Activated T-cell treated with anti-CD3 and anti-CD28 coated beads, Interleukin-2, amount 50 U/mL, for 72 hours (primary cell): ENCODE data around the gene CFB. TPM values are rescaled to one million over a fixed set of nuclear protein-coding genes. Genes with fewer than 3 reads are reported as not detected.
A peak's percentile ranks its signal among the peaks of the same experiment; 100 is the strongest.

ENCODE experiments used
- ATAC-seq, 2 donors: fragments of 150-1000 bp; cut with Tn5 transposase; replicated peaks in 1 of 2; 2 replicates each; pipeline ENCODE4 v1.10.0; 2021; ENCODE audit warnings: moderate library complexity in 2 of 2, mild to moderate bottlenecking in 1 of 2
- DNase-seq, 2 donors: peaks; one replicate each; pipeline ENCODE4 v3.0.0; 2021 to 2022; ENCODE audit warnings: mixed read lengths in 1 of 2
- H3K27ac Mint-ChIP-seq: one replicate; pipeline ENCODE4 v1.8.0; 2022; ENCODE audit warnings: mild to moderate bottlenecking, moderate library complexity, mixed read lengths
- H3K27me3 Mint-ChIP-seq: one replicate; pipeline ENCODE4 v1.8.0; 2022; ENCODE audit warnings: low read depth, mixed read lengths
- H3K36me3 Mint-ChIP-seq, 2 donors: one replicate each; pipeline ENCODE4 v1.8.0; 2022; ENCODE audit warnings: mixed read lengths in 2 of 2, mild to moderate bottlenecking in 1 of 2; ENCODE audit not compliant: insufficient read depth in 2 of 2
- H3K4me1 Mint-ChIP-seq: one replicate; pipeline ENCODE4 v1.8.0; 2022; ENCODE audit warnings: low read depth, mixed read lengths
- H3K4me3 Mint-ChIP-seq, 2 donors: one replicate each; pipeline ENCODE4 v1.8.0; 2022; ENCODE audit warnings: mild to moderate bottlenecking in 2 of 2, mixed read lengths in 2 of 2, moderate library complexity in 2 of 2
- H3K9me3 Mint-ChIP-seq, 2 donors: one replicate each; pipeline ENCODE4 v1.8.0; 2022; ENCODE audit warnings: mixed read lengths in 2 of 2
- total RNA-seq, 2 donors: library from RNA; stranded (reverse); gene quantifications; one replicate each; pipeline ENCODE4 v1.2.3, GENCODE V29; 2022

Gene CFB
- total RNA-seq: 1 to 10 TPM; 1.1 to 3.5 TPM

- H3K4me1 Mint-ChIP-seq: peaks cover 14% of the 10 kb centered on the region
- H3K27ac Mint-ChIP-seq: no peak within 1 kb of the TSS
- no peak for DNase-seq
- H3K36me3 Mint-ChIP-seq: no peaks in the 10 kb centered on the region
- H3K4me3 Mint-ChIP-seq: no peak within 1 kb of the TSS
- peaks cover 27% of the 10 kb centered on the region for H3K27me3 Mint-ChIP-seq
- peak in 1 of 2 donors; percentile 18 for ATAC-seq
- H3K9me3 Mint-ChIP-seq: no peaks in the 10 kb centered on the region
Measured at GRCh38 chr6:31945507-31946369, at the start of gene CFB. TSS of gene CFB (plus strand) at chr6:31946095. CDS start at chr6:31946222, 127 bp downstream.

DNA sequence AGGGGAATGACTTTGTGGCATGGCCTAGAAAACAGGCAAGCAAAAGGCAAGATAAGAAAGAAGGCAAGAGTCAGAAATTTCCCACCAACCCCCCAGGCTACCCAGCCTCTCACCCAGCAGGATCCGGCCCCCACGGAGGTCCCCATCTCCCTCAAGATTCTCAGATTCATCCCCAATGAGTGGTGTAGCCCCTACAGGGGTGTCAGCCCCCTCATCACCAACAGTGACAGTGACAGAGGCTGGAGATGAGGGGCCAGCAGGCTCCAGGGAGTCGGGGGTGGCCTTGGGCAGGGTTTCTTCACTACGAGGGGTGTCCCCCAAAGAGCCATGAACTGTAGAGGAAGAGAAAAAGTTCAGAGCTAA lies 49.4 kb upstream of the CFB start:
- peak overlapping the region; percentile 82 for H3K27ac Mint-ChIP-seq
- peak overlapping the region; percentile 81 to 89 for H3K4me3 Mint-ChIP-seq
- DNase-seq (peak in 1 of 2 donors; percentile 22), ATAC-seq (no peak)
- no peaks in the 10 kb centered on the region for H3K27me3 Mint-ChIP-seq
- H3K36me3 Mint-ChIP-seq: peaks cover 0 to 20% of the 10 kb centered on the region in 2 donors
- H3K4me1 Mint-ChIP-seq: peaks cover 32% of the 10 kb centered on the region
- no peaks in the 10 kb centered on the region for H3K9me3 Mint-ChIP-seq

DNA sequence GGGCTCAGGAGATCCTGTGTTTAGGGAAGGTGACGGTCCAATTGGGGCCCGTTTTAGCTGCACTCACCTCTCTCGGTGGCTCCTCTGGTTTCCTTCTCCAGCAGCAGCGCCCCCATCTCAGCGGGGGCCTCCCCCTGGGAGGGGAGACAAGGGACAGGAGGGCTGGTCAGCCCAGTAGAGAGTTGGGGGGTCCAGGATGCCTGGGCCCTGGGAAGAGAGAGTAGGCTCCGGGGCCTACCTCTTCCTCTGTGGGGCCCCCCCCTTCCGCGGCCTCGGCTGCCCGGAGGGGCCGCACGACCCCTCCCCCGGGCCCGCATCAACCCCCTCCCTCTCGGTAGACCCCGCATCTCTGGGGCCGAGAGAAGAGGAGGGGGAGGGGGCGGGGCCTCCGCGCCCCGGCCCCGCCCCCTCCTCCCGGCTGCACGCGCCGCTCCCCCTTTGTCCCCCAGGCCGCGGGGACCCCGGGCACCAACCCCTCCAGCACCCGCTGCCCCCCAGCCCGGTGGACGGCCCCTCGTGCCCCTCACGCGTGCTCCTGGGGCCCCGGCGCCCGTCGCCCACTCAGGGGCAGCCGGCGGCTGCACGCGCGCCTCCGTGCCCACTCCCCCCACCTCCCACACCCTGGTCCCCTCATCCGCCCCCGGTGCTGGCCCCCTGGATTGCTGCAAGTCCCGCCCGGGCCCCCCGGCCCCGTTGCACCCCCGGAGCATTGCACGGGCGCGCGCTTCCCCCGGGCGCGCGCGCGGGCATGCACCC lies 48.9 kb upstream of the CFB start:
- H3K9me3 Mint-ChIP-seq: no peaks in the 10 kb centered on the region
- H3K36me3 Mint-ChIP-seq: peaks cover 0 to 15% of the 10 kb centered on the region in 2 donors
- H3K27me3 Mint-ChIP-seq: no peaks in the 10 kb centered on the region
- peaks cover 32% of the 10 kb centered on the region for H3K4me1 Mint-ChIP-seq
- peak; percentile 8 to 12 for ATAC-seq
- peak; percentile 10 to 19 for DNase-seq
- peak overlapping the region; percentile 81 to 97 for H3K4me3 Mint-ChIP-seq
- H3K27ac Mint-ChIP-seq: peak overlapping the region; percentile 82

DNA sequence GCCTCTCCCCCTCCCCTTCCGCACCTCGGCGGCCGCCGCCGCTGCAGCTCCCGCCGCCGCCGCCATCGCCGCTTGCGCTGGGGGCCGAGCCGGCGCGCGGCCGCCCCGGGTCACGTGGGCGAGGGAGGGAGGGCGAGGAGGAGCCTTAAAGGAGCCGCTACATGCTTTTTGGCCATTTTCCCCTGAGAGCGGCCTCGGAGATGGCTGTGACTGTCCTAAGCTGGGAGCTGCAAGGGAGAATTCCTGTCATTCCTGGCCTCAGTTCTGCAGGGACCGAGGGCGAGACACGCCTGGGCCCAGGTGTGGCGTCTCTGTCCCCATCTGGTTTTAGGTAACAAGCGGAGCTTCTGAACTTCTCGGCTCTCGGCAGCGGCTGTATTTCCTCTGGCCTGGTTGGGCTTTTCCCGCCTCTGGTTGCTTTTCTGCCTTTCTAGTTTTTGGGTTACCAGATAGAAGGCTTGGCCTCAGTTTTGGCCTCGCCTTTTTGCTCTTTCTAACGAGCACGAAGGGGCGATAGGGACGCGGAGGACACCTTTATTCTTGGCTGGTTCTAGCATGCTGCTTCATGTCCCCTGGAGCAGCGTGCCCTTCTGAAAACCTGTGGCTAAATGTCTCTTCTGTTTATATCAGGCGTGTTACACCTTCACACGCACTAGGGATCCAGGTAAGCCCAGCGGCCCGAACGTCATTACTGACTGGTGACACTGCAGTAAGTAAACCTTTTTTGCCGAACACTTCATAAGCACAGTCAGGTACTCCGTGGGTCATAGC lies 48.1 kb upstream of the CFB start, which contains the start of gene EHMT2:
TSS of gene EHMT2 (minus strand) at position 87 of the 771 bp plus-strand sequence. CDS start at position 66, 21 bp downstream.
- H3K4me1 Mint-ChIP-seq: peaks cover 39% of the 10 kb centered on the region
- H3K27ac Mint-ChIP-seq: peak within 1 kb of the TSS; percentile 97
- no peaks in the 10 kb centered on the region for H3K9me3 Mint-ChIP-seq
- H3K4me3 Mint-ChIP-seq: peak within 1 kb of the TSS; percentile 97 to 98
- H3K27me3 Mint-ChIP-seq: no peaks in the 10 kb centered on the region
- peaks cover 0 to 9% of the 10 kb centered on the region in 2 donors for H3K36me3 Mint-ChIP-seq
- ATAC-seq: peak; percentile 75 to 77
- peak; percentile 90 to 91 for DNase-seq

GRCh38 chr6:31898383-31899011 lies 47.4 kb upstream of the CFB start:
- H3K4me3 Mint-ChIP-seq: peak overlapping the region; percentile 97 to 98
- H3K9me3 Mint-ChIP-seq: no peaks in the 10 kb centered on the region
- H3K36me3 Mint-ChIP-seq: peaks cover 0 to 9% of the 10 kb centered on the region in 2 donors
- peak overlapping the region; percentile 97 for H3K27ac Mint-ChIP-seq
- ATAC-seq (peak; percentile 7 to 24), DNase-seq (peak in 1 of 2 donors; percentile 20)
- H3K4me1 Mint-ChIP-seq: peaks cover 43% of the 10 kb centered on the region
- no peaks in the 10 kb centered on the region for H3K27me3 Mint-ChIP-seq

DNA sequence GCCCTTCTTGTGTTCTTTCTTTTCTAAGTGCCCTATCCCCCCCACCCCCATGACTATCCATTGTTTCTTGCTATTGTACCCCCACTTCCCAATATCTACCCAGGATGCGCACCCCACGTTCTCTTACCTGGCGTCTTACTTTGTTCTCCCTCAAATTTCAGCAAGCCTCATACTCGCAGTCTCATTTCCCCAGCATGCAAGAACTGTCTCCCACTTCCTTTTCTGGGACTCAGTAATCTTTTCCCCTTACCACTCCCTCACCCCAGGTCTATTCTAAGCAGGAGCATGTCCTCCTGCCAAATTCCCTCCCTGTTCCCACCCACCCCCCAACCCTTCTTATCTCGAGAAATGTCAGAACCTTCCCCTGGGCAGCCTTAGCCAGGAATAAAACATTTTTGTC lies 46.7 kb upstream of the CFB start:
- no peak for DNase-seq
- Mint-ChIP-seq H3K36me3 (peaks cover 0 to 6% of the 10 kb centered on the region in 2 donors), H3K9me3 (no peaks in the 10 kb centered on the region), H3K27me3 (no peaks in the 10 kb centered on the region), H3K27ac (peak overlapping the region; percentile 4), H3K4me3 (peak overlapping the region; percentile 54 to 74), H3K4me1 (peaks cover 43% of the 10 kb centered on the region)
- ATAC-seq: no peak

DNA sequence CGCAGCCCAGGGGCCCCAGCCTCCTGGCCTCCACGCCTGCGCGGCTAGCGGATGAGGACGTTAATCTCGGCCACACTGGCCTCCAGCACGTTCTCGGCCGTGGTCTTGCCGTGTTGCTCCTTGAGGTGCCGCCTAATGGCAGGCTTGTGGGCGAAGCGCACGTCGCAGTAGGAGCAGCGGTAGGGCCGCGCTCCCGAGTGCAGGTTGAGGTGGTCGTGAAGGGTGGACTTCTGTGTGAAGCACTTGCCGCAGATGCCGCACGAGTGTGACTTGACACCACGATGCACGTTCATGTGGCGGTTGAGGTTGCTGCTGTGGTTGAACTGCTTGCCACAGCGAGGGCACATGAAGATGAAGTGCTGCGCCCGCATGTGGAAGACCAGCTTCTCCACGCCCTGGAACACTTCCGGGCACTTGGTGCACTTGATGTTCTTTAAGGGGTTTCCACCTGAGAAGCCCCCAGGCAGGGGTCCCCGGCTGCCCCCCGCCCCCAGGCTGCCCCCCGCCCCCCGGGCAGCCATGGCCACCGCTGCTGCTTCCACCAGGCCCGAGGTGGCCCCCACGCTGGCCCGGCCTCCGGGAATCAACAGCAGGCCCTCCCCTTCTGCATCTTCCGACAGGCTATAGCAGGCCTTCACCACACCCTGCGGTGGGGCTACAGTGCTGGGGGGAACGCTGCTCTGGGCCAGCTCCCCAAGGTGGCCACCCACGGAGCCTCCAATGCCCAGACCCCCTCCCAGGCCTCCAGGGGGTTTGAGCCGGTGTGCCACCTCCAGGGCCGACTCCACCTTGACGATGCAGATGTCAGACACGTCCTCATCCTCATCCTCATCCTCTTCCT lies 45.8 kb upstream of the CFB start:
- DNase-seq (no peak), ATAC-seq (no peak)
- H3K4me3 Mint-ChIP-seq: peak overlapping the region; percentile 39 to 78
- H3K9me3 Mint-ChIP-seq: no peaks in the 10 kb centered on the region
- H3K4me1 Mint-ChIP-seq: peaks cover 43% of the 10 kb centered on the region
- no peaks in the 10 kb centered on the region for H3K27me3 Mint-ChIP-seq
- no peak overlapping the region for H3K27ac Mint-ChIP-seq
- peaks cover 0 to 4% of the 10 kb centered on the region in 2 donors for H3K36me3 Mint-ChIP-seq

DNA sequence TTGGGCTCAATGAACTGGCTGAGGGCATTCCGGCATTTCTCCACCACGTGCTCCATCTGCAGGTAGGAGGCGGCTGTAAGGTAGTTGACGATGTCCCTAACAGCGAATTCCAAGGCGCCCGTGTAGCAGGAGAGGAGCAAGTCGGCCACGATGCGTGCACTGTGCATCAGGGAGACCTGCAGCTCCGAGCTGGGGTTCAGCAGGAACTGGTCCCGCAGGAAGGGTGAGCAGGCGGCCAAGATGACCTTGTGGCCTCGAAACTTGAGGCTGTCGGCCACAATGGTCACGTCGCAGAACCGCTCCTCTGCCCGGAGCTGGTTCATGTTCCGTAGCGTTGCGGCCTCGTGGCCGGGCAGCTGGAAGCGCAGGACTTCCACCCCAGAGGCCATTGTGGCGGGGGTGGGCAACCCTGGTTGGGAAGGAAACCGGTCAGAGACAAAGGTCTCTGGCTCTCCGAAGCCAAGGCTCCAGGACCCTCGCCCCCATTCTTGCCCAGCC lies 44.9 kb upstream of the CFB start:
- DNase-seq (no peak), ATAC-seq (no peak)
- H3K4me3 Mint-ChIP-seq: peak overlapping the region; percentile 74 to 78
- peaks cover 0 to 1% of the 10 kb centered on the region in 2 donors for H3K36me3 Mint-ChIP-seq
- peaks cover 1% of the 10 kb centered on the region for H3K27me3 Mint-ChIP-seq
- peaks cover 40% of the 10 kb centered on the region for H3K4me1 Mint-ChIP-seq
- no peak overlapping the region for H3K27ac Mint-ChIP-seq
- no peaks in the 10 kb centered on the region for H3K9me3 Mint-ChIP-seq

DNA sequence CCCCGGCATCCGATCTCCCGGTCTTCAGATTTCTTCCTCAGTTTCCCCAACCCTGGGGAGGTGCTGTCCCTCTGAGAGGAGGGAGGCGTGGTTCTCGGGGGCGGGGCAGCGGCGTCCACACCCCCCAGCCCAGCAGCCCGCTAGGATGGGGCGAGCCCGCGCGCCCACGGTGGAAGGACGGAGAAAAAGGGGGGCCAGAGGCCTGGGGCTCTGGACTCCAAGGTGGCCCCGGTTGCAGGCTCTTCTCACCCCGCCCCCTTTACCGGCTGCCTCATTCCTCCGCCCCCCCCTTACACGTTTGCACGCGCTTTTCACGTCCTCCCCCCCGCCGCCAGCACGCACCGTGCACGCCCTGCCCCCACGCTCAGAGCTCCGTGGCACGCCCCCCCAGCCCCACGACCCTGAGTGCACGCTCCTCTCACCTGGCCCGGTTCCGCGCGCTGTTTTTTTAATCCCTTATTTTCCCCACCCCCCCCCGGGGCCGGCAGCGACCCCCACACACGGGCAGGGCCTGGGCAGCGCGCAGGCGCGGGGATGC lies 44.4 kb upstream of the CFB start:
- H3K9me3 Mint-ChIP-seq: no peaks in the 10 kb centered on the region
- H3K27ac Mint-ChIP-seq: no peak overlapping the region
- DNase-seq (peak; percentile 59 to 70), ATAC-seq (peak; percentile 18 to 19)
- peaks cover 0 to 1% of the 10 kb centered on the region in 2 donors for H3K36me3 Mint-ChIP-seq
- H3K27me3 Mint-ChIP-seq: peaks cover 7% of the 10 kb centered on the region
- peaks cover 35% of the 10 kb centered on the region for H3K4me1 Mint-ChIP-seq
- H3K4me3 Mint-ChIP-seq: peak overlapping the region; percentile 74 to 78

- Mint-ChIP-seq H3K36me3 (peaks cover 0 to 1% of the 10 kb centered on the region in 2 donors), H3K4me3 (peak within 1 kb of the TSS; percentile 76 to 86), H3K4me1 (peaks cover 32% of the 10 kb centered on the region), H3K9me3 (no peaks in the 10 kb centered on the region), H3K27ac (peak within 1 kb of the TSS; percentile 69), H3K27me3 (peaks cover 9% of the 10 kb centered on the region)
- peak; percentile 87 to 88 for DNase-seq
- ATAC-seq: peak; percentile 68 to 72
Measured at GRCh38 chr6:31901953-31902643, 43.8 kb upstream of the CFB start, which contains the start of gene ZBTB12. TSS of gene ZBTB12 (minus strand) at chr6:31902086. CDS start at chr6:31901305, 781 bp downstream.

DNA sequence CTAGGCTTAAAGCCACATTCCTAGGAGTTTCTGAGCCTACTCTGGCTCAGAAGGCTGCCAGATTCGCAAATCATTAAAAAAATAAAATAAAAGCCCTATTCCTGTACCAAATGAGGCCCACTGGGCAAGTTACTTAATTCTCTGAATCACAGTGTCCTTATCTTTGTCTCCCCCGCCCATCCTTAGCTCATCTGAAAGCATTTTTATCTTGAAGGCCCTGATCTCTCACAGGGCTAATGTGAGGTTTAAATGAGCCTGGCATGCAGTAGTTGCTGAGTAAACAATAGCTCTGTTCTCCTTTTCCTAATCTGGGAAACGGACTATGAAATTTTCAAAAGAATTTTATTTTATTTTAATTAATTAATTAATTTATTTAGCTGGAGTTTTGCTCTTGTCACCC lies 41.9 kb upstream of the CFB start:
- Mint-ChIP-seq H3K4me3 (no peak overlapping the region), H3K9me3 (no peaks in the 10 kb centered on the region), H3K4me1 (peaks cover 27% of the 10 kb centered on the region), H3K36me3 (no peaks in the 10 kb centered on the region), H3K27me3 (peaks cover 9% of the 10 kb centered on the region), H3K27ac (no peak overlapping the region)
- no peak for ATAC-seq
- DNase-seq: no peak
